GM21529 (cell line): ENCODE measurements around the gene IFNE.

Experiments
- ATAC-seq: cut with Tn5 transposase; IDR thresholded peaks from one replicate; pipeline ENCODE4 v1.9.1; 2021; ENCODE audit not compliant: unreplicated experiment

IFNE gene

GRCh38 chr9:21482213-21482612, at the start of gene IFNE:
IFNE (minus strand) TSS chr9:21482313; CDS start chr9:21481694, 619 bp downstream.
- ATAC-seq: no peak

- no peak for ATAC-seq
Measured at GRCh38 chr9:21528123-21528808, 46.2 kb upstream of the IFNE start.

- no peak for ATAC-seq
Measured at GRCh38 chr9:21527579-21527978, 45.5 kb upstream of the IFNE start.

GRCh38 chr9:21525174-21525573, 43.1 kb upstream of the IFNE start:
- no peak for ATAC-seq

GRCh38 chr9:21524099-21524830, 42.2 kb upstream of the IFNE start:
- no peak for ATAC-seq

- ATAC-seq: no peak
Measured at GRCh38 chr9:21523021-21524014, 41.2 kb upstream of the IFNE start.

- no peak for ATAC-seq
Measured at GRCh38 chr9:21522348-21522747, 40.2 kb upstream of the IFNE start.

GRCh38 chr9:21521448-21521847, 39.3 kb upstream of the IFNE start:
- no peak for ATAC-seq

GRCh38 chr9:21520501-21521228, 38.6 kb upstream of the IFNE start:
- no peak for ATAC-seq

- ATAC-seq: no peak
Measured at GRCh38 chr9:21519855-21520434, 37.8 kb upstream of the IFNE start.

GRCh38 chr9:21516796-21517195, 34.7 kb upstream of the IFNE start:
- no peak for ATAC-seq

- no peak for ATAC-seq
Measured at GRCh38 chr9:21513431-21513830, 31.3 kb upstream of the IFNE start.

GRCh38 chr9:21510806-21511205, 28.7 kb upstream of the IFNE start:
- ATAC-seq: no peak

- ATAC-seq: no peak
Measured at GRCh38 chr9:21507483-21507790, 25.3 kb upstream of the IFNE start.

- no peak for ATAC-seq
Measured at GRCh38 chr9:21506626-21507482, 24.7 kb upstream of the IFNE start.

GRCh38 chr9:21505425-21506179, 23.5 kb upstream of the IFNE start:
- ATAC-seq: no peak

- ATAC-seq: no peak
Measured at GRCh38 chr9:21504894-21505293, 22.8 kb upstream of the IFNE start.

GRCh38 chr9:21504113-21504512, 22.0 kb upstream of the IFNE start:
- no peak for ATAC-seq

GRCh38 chr9:21502586-21502985, 20.5 kb upstream of the IFNE start:
- ATAC-seq: no peak
